Activated CD8-positive, alpha-beta memory T cell treated with anti-CD3 and anti-CD28 coated beads for 48 hours (primary cell): ENCODE results near the gene SIGLEC5.
A peak's percentile ranks its signal among the peaks of the same experiment; 100 is the strongest.

Experiments used
- DNase-seq, 3 experiments: peaks; one replicate each; pipeline ENCODE4 v3.0.0-alpha.2; 2020; ENCODE audit warnings: low read depth in 2 of 3, low spot score in 2 of 3

SIGLEC5 gene

GRCh38 chr19:51628153-51628939 lies 1.9 kb downstream of the SIGLEC5 start:
- no peak for DNase-seq

GRCh38 chr19:51627491-51628138 lies 2.6 kb downstream of the SIGLEC5 start:
- DNase-seq: no peak

GRCh38 chr19:51626675-51627074 lies 3.5 kb downstream of the SIGLEC5 start:
- no peak for DNase-seq

GRCh38 chr19:51621178-51621577 lies 9.0 kb downstream of the SIGLEC5 start:
- no peak for DNase-seq

- no peak for DNase-seq
These were observed 14.2 kb downstream of the SIGLEC5 start for GRCh38 chr19:51615991-51616390.

- DNase-seq: no peak
These were observed 15.4 kb downstream of the SIGLEC5 start for GRCh38 chr19:51614789-51615188.

- no peak for DNase-seq
These were observed 19.6 kb downstream of the SIGLEC5 start for GRCh38 chr19:51610576-51610975.

GRCh38 chr19:51607920-51608562 lies 22.2 kb downstream of the SIGLEC5 start:
- peak; percentile 18 to 33 (median 28) for DNase-seq

GRCh38 chr19:51607077-51607476 lies 23.1 kb downstream of the SIGLEC5 start:
- peak in 1 of 3 experiments; percentile 12 for DNase-seq

GRCh38 chr19:51602189-51602854 lies 27.9 kb downstream of the SIGLEC5 start:
- DNase-seq: no peak

- no peak for DNase-seq
These were observed 29.1 kb downstream of the SIGLEC5 start for GRCh38 chr19:51600940-51601580.

- DNase-seq: no peak
These were observed 31.1 kb downstream of the SIGLEC5 start for GRCh38 chr19:51599084-51599483.

GRCh38 chr19:51598159-51598915 lies 31.9 kb downstream of the SIGLEC5 start:
- no peak for DNase-seq

- DNase-seq: no peak
These were observed 34.7 kb downstream of the SIGLEC5 start for GRCh38 chr19:51595190-51596175.

GRCh38 chr19:51594774-51595109 lies 35.5 kb downstream of the SIGLEC5 start:
- no peak for DNase-seq

- peak; percentile 75 to 91 (median 86) for DNase-seq
These were observed 36.0 kb downstream of the SIGLEC5 start for GRCh38 chr19:51593969-51594773.

- no peak for DNase-seq
These were observed 36.9 kb downstream of the SIGLEC5 start for GRCh38 chr19:51593138-51593890.

GRCh38 chr19:51592521-51592920 lies 37.7 kb downstream of the SIGLEC5 start:
- DNase-seq: no peak
